Trophoblast cell (in vitro differentiated cells and primary cell): ENCODE measurements around the gene CHRNA9.

Experiments
- DNase-seq, 2 donors: peaks; one replicate each; pipeline ENCODE4 v3.0.0-alpha.2; 2016
- H2AFZ ChIP-seq: 2 replicates; pipeline ENCODE4 v1.6.1; 2013; ENCODE audit warnings: low read length, moderate library complexity, mild to moderate bottlenecking; ENCODE audit not compliant: insufficient read depth, poor library complexity
- H2AK5ac ChIP-seq: 2 replicates; pipeline ENCODE4 v1.6.1; 2013; ENCODE audit warnings: mild to moderate bottlenecking, low read length
- H2BK120ac ChIP-seq: 2 replicates; pipeline ENCODE4 v1.6.1; 2013; ENCODE audit warnings: low read length, mild to moderate bottlenecking, moderate library complexity; ENCODE audit not compliant: insufficient read depth, poor library complexity
- H2BK12ac ChIP-seq: 2 replicates; pipeline ENCODE4 v1.6.1; 2013; ENCODE audit warnings: mild to moderate bottlenecking, low read length, moderate library complexity
- H2BK5ac ChIP-seq: 2 replicates; pipeline ENCODE4 v1.6.1; 2013; ENCODE audit warnings: low read length, low read depth, moderate library complexity, mild to moderate bottlenecking; ENCODE audit not compliant: poor library complexity
- H3K14ac ChIP-seq: 2 replicates; pipeline ENCODE4 v1.6.1; 2013; ENCODE audit warnings: mild to moderate bottlenecking, low read length
- H3K18ac ChIP-seq: 2 replicates; pipeline ENCODE4 v1.6.1; 2013; ENCODE audit warnings: mild to moderate bottlenecking, low read length
- H3K23ac ChIP-seq: 2 replicates; pipeline ENCODE4 v1.6.1; 2013; ENCODE audit warnings: low read length
- H3K27ac ChIP-seq: 2 replicates; pipeline ENCODE4 v1.5.1; 2013; ENCODE audit warnings: low read depth, mild to moderate bottlenecking, inconsistent platforms, low read length, moderate library complexity
- H3K27me3 ChIP-seq: 2 replicates; pipeline ENCODE4 v1.6.1; 2013; ENCODE audit warnings: inconsistent platforms, mild to moderate bottlenecking, low read length, moderate library complexity; ENCODE audit not compliant: insufficient read depth
- H3K36me3 ChIP-seq, 2 experiments: 1 replicate in 1 of 2; 2 replicates in 1 of 2; pipeline ENCODE4 v1.6.1; 2013; ENCODE audit warnings: low read length in 2 of 2, mild to moderate bottlenecking in 2 of 2, moderate library complexity in 1 of 2; ENCODE audit not compliant: insufficient read depth in 2 of 2, control insufficient read depth in 1 of 2
- H3K4ac ChIP-seq: 2 replicates; pipeline ENCODE4 v1.6.1; 2013; ENCODE audit warnings: low read depth, mild to moderate bottlenecking, low read length, moderate library complexity
- H3K4me1 ChIP-seq, 2 experiments: 1 replicate in 1 of 2; 2 replicates in 1 of 2; pipeline ENCODE4 v1.6.1; 2013; ENCODE audit warnings: low read length in 2 of 2, mild to moderate bottlenecking in 2 of 2, moderate library complexity in 1 of 2; ENCODE audit not compliant: insufficient read depth in 2 of 2, control insufficient read depth in 1 of 2
- H3K4me2 ChIP-seq: 2 replicates; pipeline ENCODE4 v1.6.1; 2013; ENCODE audit warnings: inconsistent platforms, mild to moderate bottlenecking, low read length, moderate library complexity
- H3K4me3 ChIP-seq: 2 replicates; pipeline ENCODE4 v1.5.1; 2013; ENCODE audit warnings: mild to moderate bottlenecking, low read depth, low read length, inconsistent platforms
- H3K79me1 ChIP-seq: one replicate; pipeline ENCODE4 v1.6.1; 2013; ENCODE audit warnings: low read length
- H3K79me2 ChIP-seq: 2 replicates; pipeline ENCODE4 v1.6.1; 2013; ENCODE audit warnings: low read length, mild to moderate bottlenecking; ENCODE audit not compliant: control insufficient read depth, insufficient read depth, poor library complexity
- H3K9ac ChIP-seq: 2 replicates; pipeline ENCODE4 v1.6.1; 2013; ENCODE audit warnings: mild to moderate bottlenecking, low read length
- H3K9me3 ChIP-seq: 2 replicates; pipeline ENCODE4 v1.6.1; 2013; ENCODE audit warnings: low read depth, mild to moderate bottlenecking, control low read depth, inconsistent platforms, low read length; ENCODE audit not compliant: insufficient read depth
- H4K12ac ChIP-seq: 2 replicates; pipeline ENCODE4 v1.6.1; 2013; ENCODE audit warnings: low read depth, mild to moderate bottlenecking, low read length, moderate library complexity
- H4K8ac ChIP-seq: 2 replicates; pipeline ENCODE4 v1.6.1; 2013; ENCODE audit warnings: low read depth, mild to moderate bottlenecking, low read length, moderate library complexity
- H4K91ac ChIP-seq: one replicate; pipeline ENCODE4 v1.6.1; 2013; ENCODE audit warnings: low read depth, mild to moderate bottlenecking, low read length, moderate library complexity
- WGBS: extraction: QIAGEN DNeasy Blood & Tissue Kit; methylation state at CpG from one replicate; pipeline ENCODE4 v1.1.7; 2013; ENCODE audit warnings: missing lambda C conversion rate; ENCODE audit not compliant: insufficient read length, insufficient coverage; ENCODE audit errors: extremely low coverage; 5-methylcytosine and 5-hydroxymethylcytosine counted together

The CHRNA9 gene

GRCh38 chr4:40310225-40310624 lies 24.9 kb upstream of the CHRNA9 start:
- Histone ChIP-seq H3K27me3 (no peaks in the 10 kb centered on the region), H3K27ac (no peak overlapping the region), H4K12ac (no peak overlapping the region), H2AFZ (no peak overlapping the region), H2BK12ac (no peak overlapping the region), H4K8ac (no peak overlapping the region), H2BK120ac (no peak overlapping the region), H3K4me1 (peaks cover 0 to 2% of the 10 kb centered on the region in 2 experiments), H3K18ac (no peak overlapping the region), H3K4me2 (no peak overlapping the region), H3K4me3 (no peak overlapping the region), H3K9me3 (no peaks in the 10 kb centered on the region), H2BK5ac (no peak overlapping the region), H3K79me2 (no peaks in the 10 kb centered on the region), H3K79me1 (no peaks in the 10 kb centered on the region), H3K4ac (no peak overlapping the region), H4K91ac (no peak overlapping the region), H3K23ac (no peak overlapping the region), H2AK5ac (no peak overlapping the region), H3K9ac (no peak overlapping the region), H3K14ac (no peak overlapping the region), H3K36me3 (no peaks in the 10 kb centered on the region)
- no CpG with 5 or more reads among the region's 8 CpGs for WGBS
- DNase-seq = no peak

- Histone ChIP-seq H3K4me3 (no peak overlapping the region), H3K79me1 (no peaks in the 10 kb centered on the region), H4K91ac (no peak overlapping the region), H3K4me1 (peaks cover 0 to 2% of the 10 kb centered on the region in 2 experiments), H3K4me2 (no peak overlapping the region), H3K4ac (no peak overlapping the region), H2AFZ (no peak overlapping the region), H3K27me3 (no peaks in the 10 kb centered on the region), H3K9ac (no peak overlapping the region), H2BK120ac (no peak overlapping the region), H2BK5ac (no peak overlapping the region), H2BK12ac (no peak overlapping the region), H3K79me2 (no peaks in the 10 kb centered on the region), H2AK5ac (no peak overlapping the region), H3K9me3 (no peaks in the 10 kb centered on the region), H3K18ac (no peak overlapping the region), H3K36me3 (no peaks in the 10 kb centered on the region), H4K12ac (no peak overlapping the region), H4K8ac (no peak overlapping the region), H3K27ac (no peak overlapping the region), H3K14ac (no peak overlapping the region), H3K23ac (no peak overlapping the region)
- DNase-seq = no peak
- WGBS = no CpG with 5 or more reads among the region's 11 CpGs
These were observed 23.3 kb upstream of the CHRNA9 start for GRCh38 chr4:40311811-40312346.

GRCh38 chr4:40314951-40315350 lies 20.2 kb upstream of the CHRNA9 start:
- no peak overlapping the region for H2BK5ac ChIP-seq
- no peak overlapping the region for H2AFZ ChIP-seq
- no peak overlapping the region for H2BK120ac ChIP-seq
- H3K9me3 ChIP-seq = no peaks in the 10 kb centered on the region
- H3K79me1 ChIP-seq = peaks cover 2% of the 10 kb centered on the region
- no peak overlapping the region for H3K9ac ChIP-seq
- no peaks in the 10 kb centered on the region for H3K79me2 ChIP-seq
- H4K91ac ChIP-seq = no peak overlapping the region
- H3K27ac ChIP-seq = no peak overlapping the region
- no peaks in the 10 kb centered on the region for H3K27me3 ChIP-seq
- no peak overlapping the region for H2AK5ac ChIP-seq
- H3K18ac ChIP-seq = no peak overlapping the region
- no peak overlapping the region for H3K14ac ChIP-seq
- peaks cover 4 to 6% of the 10 kb centered on the region in 2 experiments for H3K4me1 ChIP-seq
- DNase-seq = peak; percentile 34 to 97
- no peak overlapping the region for H3K23ac ChIP-seq
- WGBS = no CpG with 5 or more reads among the region's 5 CpGs
- no peak overlapping the region for H2BK12ac ChIP-seq
- H4K8ac ChIP-seq = no peak overlapping the region
- H3K4me3 ChIP-seq = no peak overlapping the region
- H4K12ac ChIP-seq = no peak overlapping the region
- no peak overlapping the region for H3K4me2 ChIP-seq
- no peak overlapping the region for H3K4ac ChIP-seq
- H3K36me3 ChIP-seq = no peaks in the 10 kb centered on the region

- Histone ChIP-seq H3K4me2 (no peak overlapping the region), H4K8ac (no peak overlapping the region), H3K4ac (no peak overlapping the region), H2BK12ac (no peak overlapping the region), H4K91ac (no peak overlapping the region), H2AFZ (no peak overlapping the region), H3K14ac (no peak overlapping the region), H3K9me3 (no peaks in the 10 kb centered on the region), H2AK5ac (no peak overlapping the region), H3K79me1 (peaks cover 2% of the 10 kb centered on the region), H3K4me3 (no peak overlapping the region), H2BK120ac (no peak overlapping the region), H3K79me2 (no peaks in the 10 kb centered on the region), H2BK5ac (no peak overlapping the region), H3K4me1 (peaks cover 4 to 7% of the 10 kb centered on the region in 2 experiments), H3K18ac (no peak overlapping the region), H3K23ac (no peak overlapping the region), H3K27ac (no peak overlapping the region), H3K9ac (no peak overlapping the region), H4K12ac (no peak overlapping the region), H3K27me3 (no peaks in the 10 kb centered on the region), H3K36me3 (no peaks in the 10 kb centered on the region)
- peak; percentile 89 to 98 for DNase-seq
- no CpG with 5 or more reads among the region's 3 CpGs for WGBS
These were observed 18.8 kb upstream of the CHRNA9 start for GRCh38 chr4:40316333-40316781.
